H1 (cell line): ENCODE results near the gene DSCAM. TPM values are rescaled to one million over a fixed set of nuclear protein-coding genes. Genes with fewer than 3 reads are reported as not detected.

Experiments used
- CTCF ChIA-PET: fragments of 300-600 bp; sonication (Branson Sonifier 250); formaldehyde crosslinking; loops from one replicate; lab custom pipeline; 2021; ENCODE audit not compliant: partially characterized antibody; lab: Charles Lee
- POLR2A ChIA-PET: fragments of 300-600 bp; sonication (Branson Sonifier 250); formaldehyde crosslinking; loops from one replicate; lab custom pipeline; 2021; ENCODE audit warnings: inconsistent platforms; ENCODE audit not compliant: partially characterized antibody; lab: Charles Lee
- DNase-seq, 2 experiments: peaks; one replicate each; pipeline versions ENCODE4 v3.0.0 to v3.0.0-alpha.2; 2010 to 2022; ENCODE audit warnings: low spot score in 2 of 2, low read depth in 1 of 2, mixed read lengths in 1 of 2
- FAIRE-seq: peaks from 2 replicates; lab custom pipeline; 2011; peaks lifted over from hg19 to GRCh38; lab: Jason Lieb, UNC
- H2AFZ ChIP-seq: 2 replicates; pipeline ENCODE4 v1.8.1; 2012; ENCODE audit warnings: low read length, inconsistent platforms
- H2AK5ac ChIP-seq: 2 replicates; pipeline ENCODE4 v1.6.1; 2013; ENCODE audit warnings: low read depth, low read length
- H2BK120ac ChIP-seq: replicated peaks from 2 replicates; pipeline ENCODE3; 2013; ENCODE audit warnings: low read depth, low read length, inconsistent platforms
- H2BK12ac ChIP-seq: 2 replicates; pipeline ENCODE4 v1.6.1; 2013; ENCODE audit warnings: low read depth, low read length
- H2BK15ac ChIP-seq: 2 replicates; pipeline ENCODE4 v1.6.1; 2013; ENCODE audit warnings: low read length
- H2BK20ac ChIP-seq: 2 replicates; pipeline ENCODE4 v1.6.1; 2013; ENCODE audit warnings: low read length
- H2BK5ac ChIP-seq: 2 replicates; pipeline ENCODE4 v1.6.1; 2013; ENCODE audit warnings: low read depth, low read length
- H3K14ac ChIP-seq: 2 replicates; pipeline ENCODE4 v1.6.1; 2013; ENCODE audit warnings: inconsistent platforms; ENCODE audit not compliant: insufficient read length
- H3K18ac ChIP-seq: 2 replicates; pipeline ENCODE4 v1.6.1; 2013; ENCODE audit warnings: low read length; ENCODE audit errors: extremely low read depth
- H3K23ac ChIP-seq: 2 replicates; pipeline ENCODE4 v1.6.1; 2013; ENCODE audit warnings: inconsistent platforms; ENCODE audit not compliant: insufficient read length
- H3K23me2 ChIP-seq: 2 replicates; pipeline ENCODE4 v1.6.1; 2013; ENCODE audit warnings: low read depth, low read length
- H3K27ac ChIP-seq: 2 replicates; pipeline ENCODE4 v1.6.1; 2011; ENCODE audit warnings: low read depth, low read length, inconsistent platforms
- H3K27me3 ChIP-seq, 4 experiments: replicated peaks in 1 of 4; 1 replicate in 1 of 4; 2 replicates in 3 of 4; pipeline versions ENCODE4 v1.6.1 to v1.8.1; 2011 to 2013; ENCODE audit warnings: low read length in 3 of 4, mild to moderate bottlenecking in 3 of 4, inconsistent platforms in 2 of 4, mixed read lengths in 2 of 4, moderate library complexity in 1 of 4; ENCODE audit not compliant: control insufficient read depth in 3 of 4, insufficient read depth in 3 of 4; ENCODE audit errors: extremely low read depth in 1 of 4
- H3K36me3 ChIP-seq, 4 experiments: 2 replicates each; pipeline versions ENCODE4 v1.6.1 to v1.8.1; 2011 to 2013; ENCODE audit warnings: mild to moderate bottlenecking in 4 of 4, low read length in 3 of 4, moderate library complexity in 2 of 4, control low read depth in 1 of 4, inconsistent platforms in 1 of 4; ENCODE audit not compliant: insufficient read depth in 4 of 4, control insufficient read depth in 2 of 4
- H3K4ac ChIP-seq: replicated peaks from 2 replicates; pipeline ENCODE3; 2013; ENCODE audit warnings: low read length, low read depth, mixed read lengths, inconsistent platforms; ENCODE audit not compliant: insufficient read length
- H3K4me1 ChIP-seq, 4 experiments: replicated peaks in 1 of 4; 1 replicate in 1 of 4; 2 replicates in 3 of 4; pipeline versions ENCODE4 v1.6.1 to v1.8.1; 2011 to 2013; ENCODE audit warnings: low read length in 3 of 4, inconsistent platforms in 2 of 4, mixed read lengths in 1 of 4; ENCODE audit not compliant: insufficient read depth in 4 of 4, control insufficient read depth in 3 of 4
- H3K4me2 ChIP-seq, 2 experiments: 2 replicates each; pipeline versions ENCODE4 v1.6.1 to v1.8.1; 2011 to 2013; ENCODE audit warnings: low read depth in 2 of 2, low read length in 2 of 2, control low read depth in 1 of 2, inconsistent platforms in 1 of 2, mild to moderate bottlenecking in 1 of 2; ENCODE audit not compliant: insufficient read depth in 1 of 2
- H3K4me3 ChIP-seq, 4 experiments: fragments of 200-600, 300-600 bp in 1 of 4; sonication (generic), shearing (Covaris generic), sonication (Bioruptor Twin) in 1 of 4; 2 replicates each; pipeline versions ENCODE4 v1.5.1 to v1.8.1; 2011 to 2016; ENCODE audit warnings: low read length in 4 of 4, low read depth in 3 of 4, control low read depth in 2 of 4, inconsistent platforms in 2 of 4, mild to moderate bottlenecking in 2 of 4, mixed read lengths in 1 of 4, moderate library complexity in 1 of 4; ENCODE audit not compliant: insufficient read depth in 2 of 4; ENCODE audit errors: extremely low read depth in 1 of 4
- H3K56ac ChIP-seq: replicated peaks from 2 replicates; pipeline ENCODE3; 2013; ENCODE audit warnings: low read depth, mild to moderate bottlenecking, mixed read lengths, low read length, inconsistent platforms; ENCODE audit not compliant: insufficient read length
- H3K79me1 ChIP-seq: 2 replicates; pipeline ENCODE4 v1.6.1; 2013; ENCODE audit warnings: low read depth, low read length, control low read depth
- H3K79me2 ChIP-seq, 2 experiments: 2 replicates each; pipeline versions ENCODE4 v1.6.1 to v1.8.1; 2012 to 2013; ENCODE audit warnings: low read length in 2 of 2, mild to moderate bottlenecking in 2 of 2, inconsistent platforms in 1 of 2; ENCODE audit not compliant: insufficient read depth in 2 of 2, control insufficient read depth in 1 of 2
- H3K9ac ChIP-seq, 4 experiments: replicated peaks in 1 of 4; 1 replicate in 1 of 4; 2 replicates in 3 of 4; pipeline versions ENCODE4 v1.6.1 to v1.8.1; 2011 to 2013; ENCODE audit warnings: low read depth in 3 of 4, low read length in 3 of 4, control low read depth in 2 of 4, mild to moderate bottlenecking in 2 of 4, moderate library complexity in 2 of 4, inconsistent platforms in 1 of 4; ENCODE audit errors: extremely low read depth in 1 of 4
- H3K9me3 ChIP-seq, 2 experiments: 2 replicates each; pipeline versions ENCODE4 v1.6.1 to v1.8.1; 2012 to 2013; ENCODE audit warnings: mild to moderate bottlenecking in 2 of 2, moderate library complexity in 2 of 2, control low read depth in 1 of 2, inconsistent platforms in 1 of 2, low read depth in 1 of 2, low read length in 1 of 2, mixed read lengths in 1 of 2; ENCODE audit not compliant: insufficient read depth in 2 of 2
- H4K20me1 ChIP-seq, 2 experiments: replicated peaks in 1 of 2; 2 replicates each; pipeline versions ENCODE3 to v1.8.1; 2011 to 2013; ENCODE audit warnings: inconsistent platforms in 2 of 2, low read length in 2 of 2, mild to moderate bottlenecking in 1 of 2; ENCODE audit not compliant: insufficient read depth in 2 of 2, control insufficient read depth in 1 of 2
- H4K5ac ChIP-seq: 2 replicates; pipeline ENCODE4 v1.6.1; 2013; ENCODE audit warnings: low read length, low read depth, mixed read lengths, inconsistent platforms; ENCODE audit not compliant: insufficient read length
- H4K8ac ChIP-seq: 2 replicates; pipeline ENCODE4 v1.8.0; 2013; ENCODE audit warnings: mild to moderate bottlenecking, moderate library complexity, low read length, inconsistent platforms; ENCODE audit not compliant: insufficient read depth; ENCODE audit errors: extremely low read depth
- H4K91ac ChIP-seq: replicated peaks from 2 replicates; pipeline ENCODE3; 2013; ENCODE audit warnings: low read length, mixed read lengths, inconsistent platforms; ENCODE audit not compliant: insufficient read length
- CBX8 ChIP-seq: fragments of 300-800, 300-1000 bp; sonication (generic); IDR thresholded peaks from 2 replicates; pipeline ENCODE4 v1.7.1; 2016; ENCODE audit warnings: low read depth, low read length, borderline replicate concordance
- EP300 ChIP-seq, 2 experiments: IDR thresholded peaks; 1 replicate in 1 of 2; 2 replicates in 1 of 2; pipeline ENCODE4 v1.6.1; 2011 to 2012; ENCODE audit warnings: low read depth in 2 of 2, low read length in 2 of 2, mild to moderate bottlenecking in 2 of 2, borderline replicate concordance in 1 of 2, inconsistent platforms in 1 of 2, moderate library complexity in 1 of 2
- FOSL1 ChIP-seq: IDR thresholded peaks from 2 replicates; pipeline ENCODE4 v1.6.1; 2011; ENCODE audit warnings: mild to moderate bottlenecking, low read depth, low read length, moderate library complexity; ENCODE audit not compliant: insufficient read depth
- KDM4A ChIP-seq: IDR thresholded peaks from one replicate; pipeline ENCODE4 v1.7.1; 2012; ENCODE audit warnings: low read depth, mild to moderate bottlenecking, moderate library complexity, low read length, inconsistent platforms; ENCODE audit not compliant: severe bottlenecking
- KDM5A ChIP-seq: fragments of 200-600 bp; IDR thresholded peaks from 2 replicates; pipeline ENCODE4 v1.7.1; 2012; ENCODE audit warnings: mild to moderate bottlenecking, low read length, inconsistent platforms, mixed read lengths
- NRF1 ChIP-seq: IDR thresholded peaks from 2 replicates; pipeline ENCODE4 v1.6.1; 2011; ENCODE audit warnings: mild to moderate bottlenecking, low read depth, low read length, improper control_type of control experiment
- SP2 ChIP-seq: IDR thresholded peaks from 2 replicates; pipeline ENCODE4 v1.6.1; 2012; ENCODE audit warnings: mild to moderate bottlenecking, low read length, inconsistent platforms
- TAF1 ChIP-seq: IDR thresholded peaks from 2 replicates; pipeline ENCODE4 v1.6.1; 2011; ENCODE audit warnings: mild to moderate bottlenecking, low read depth, low read length
- TAF7 ChIP-seq: optimal IDR thresholded peaks from 2 replicates; pipeline ENCODE3; 2011; ENCODE audit warnings: low read depth, mild to moderate bottlenecking, inconsistent platforms, low read length, moderate library complexity, borderline replicate concordance
- WGBS, 2 experiments: shearing (Covaris generic) in 1 of 2; methylation state at CpG; one replicate each; pipeline versions ENCODE4 v1.1.6 to v1.1.7; 2013 to 2015; ENCODE audit warnings: low lambda C conversion rate in 2 of 2, mixed read lengths in 2 of 2, inconsistent platforms in 1 of 2, low coverage in 1 of 2, missing lambda C conversion rate in 1 of 2; ENCODE audit not compliant: insufficient replicate concordance in 2 of 2, insufficient coverage in 1 of 2, insufficient read length in 1 of 2; ENCODE audit errors: extremely low coverage in 1 of 2, missing lambda C conversion rate in 1 of 2; 5-methylcytosine and 5-hydroxymethylcytosine counted together
- polyA plus RNA-seq, 7 experiments: library from polyadenylated mRNA; depleted of rRNA in 3 of 7; stranded (reverse) in 5 of 7; unstranded in 2 of 7; fragments of >200 nt in 5 of 7; fragments of 200-250 nt in 2 of 7; gene quantifications; 1 replicate in 5 of 7; 2 replicates in 1 of 7; 4 replicates in 1 of 7; pipeline versions ENCODE4 v1.2.1 to v1.2.3, GENCODE V29; 2011 to 2013; ENCODE audit warnings: missing spikeins in 2 of 7, mixed read lengths in 2 of 7
- total RNA-seq: library from RNA; stranded (reverse); fragmentation: NEBNext Ultra II Directional; extraction: Animal tissue kit (Norgen Biotek cat#: 25700); gene quantifications from 2 replicates; pipeline ENCODE4 v1.2.1, GENCODE V29; 2021
- TF ChIP-seq, protein P1 (sequence below): IDR thresholded peaks from 2 replicates; pipeline ENCODE4 v1.6.1; 2011; ENCODE audit warnings: low read length, improper control_type of control experiment

DSCAM gene
- total and polyA plus RNA-seq, 2 of the 8 experiments (the other 6 are each of a cell fraction or from before 2014, with no cell fraction given) = 0.02 to 0.15 TPM

DNA sequence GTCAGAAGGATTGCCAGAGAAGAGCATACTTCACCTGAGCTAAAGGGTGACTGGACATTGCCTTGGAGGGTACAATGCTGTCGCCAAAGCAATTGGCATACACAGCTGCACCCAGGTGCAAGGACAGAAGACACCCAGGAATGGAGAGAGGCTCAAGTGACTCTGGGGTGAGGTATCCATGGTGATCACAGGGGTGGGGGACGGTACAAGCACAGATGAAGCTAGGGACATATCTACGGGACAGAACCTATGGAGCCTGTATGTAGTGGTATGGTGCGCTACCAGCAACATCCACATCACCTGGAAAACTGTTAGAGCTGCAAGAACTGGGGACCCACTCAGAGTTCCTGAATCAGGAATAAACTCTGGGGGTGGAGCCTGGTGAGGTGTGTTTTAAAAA, 693.6 kb downstream of the DSCAM start:
- H3K27ac ChIP-seq = no peak overlapping the region
- H3K27me3 ChIP-seq = no peaks in the 10 kb centered on the region
- H3K14ac ChIP-seq = no peak overlapping the region
- H3K79me1 ChIP-seq = no peaks in the 10 kb centered on the region
- no peaks in the 10 kb centered on the region for H3K79me2 ChIP-seq
- no peak overlapping the region for H3K4ac ChIP-seq
- H2BK20ac ChIP-seq = no peak overlapping the region
- no peak overlapping the region for H2AFZ ChIP-seq
- no peaks in the 10 kb centered on the region for H3K9me3 ChIP-seq
- POLR2A ChIA-PET = no interaction called here
- DNase-seq = no peak
- CTCF ChIA-PET = interaction anchor here (0.7 to 2.3 kb wide), 4 partner anchors 13 to 314 kb away, joined by 3 to 7 read pairs (median 4); no protein-coding TSS in a partner anchor
- H3K23ac ChIP-seq = no peak overlapping the region
- H4K5ac ChIP-seq = no peak overlapping the region
- WGBS, 2 experiments = 88% methylated on average over 4 of the region's 4 CpGs; no CpG with 5 or more reads in 1 of the 2 experiments
- TF ChIP-seq KDM5A = no peak
- TF ChIP-seq KDM4A = no peak
- no peak for TF ChIP-seq SP2
- TF ChIP-seq, protein P1, sequence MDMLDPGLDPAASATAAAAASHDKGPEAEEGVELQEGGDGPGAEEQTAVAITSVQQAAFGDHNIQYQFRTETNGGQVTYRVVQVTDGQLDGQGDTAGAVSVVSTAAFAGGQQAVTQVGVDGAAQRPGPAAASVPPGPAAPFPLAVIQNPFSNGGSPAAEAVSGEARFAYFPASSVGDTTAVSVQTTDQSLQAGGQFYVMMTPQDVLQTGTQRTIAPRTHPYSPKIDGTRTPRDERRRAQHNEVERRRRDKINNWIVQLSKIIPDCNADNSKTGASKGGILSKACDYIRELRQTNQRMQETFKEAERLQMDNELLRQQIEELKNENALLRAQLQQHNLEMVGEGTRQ = no peak
- TF ChIP-seq TAF7 = no peak
- no peak for TF ChIP-seq TAF1
- no peak for TF ChIP-seq NRF1
- no peak for TF ChIP-seq CBX8
- no peak for TF ChIP-seq FOSL1
- TF ChIP-seq EP300 (IDR thresholded peaks at IDR 0.05; ENCODE audit: borderline replicate concordance in 1 of 2, low read depth in 2 of 2, low read length in 2 of 2) = no peak
- H3K56ac ChIP-seq = no peak overlapping the region
- peaks cover 0 to 2% of the 10 kb centered on the region in 2 experiments for H4K20me1 ChIP-seq
- peaks cover 15% of the 10 kb centered on the region; the same call in 1 of the 2 replicates for H3K23me2 ChIP-seq
- H2BK120ac ChIP-seq = no peak overlapping the region
- no peaks in the 10 kb centered on the region for H3K36me3 ChIP-seq
- H3K4me3 ChIP-seq = no peak overlapping the region
- no peak overlapping the region for H3K4me2 ChIP-seq
- FAIRE-seq = no peak
- no peak overlapping the region for H3K9ac ChIP-seq
- no peak overlapping the region for H2BK5ac ChIP-seq
- no peak overlapping the region for H2AK5ac ChIP-seq
- H4K8ac ChIP-seq = no peak overlapping the region
- H3K18ac ChIP-seq = no peak overlapping the region
- no peaks in the 10 kb centered on the region for H3K4me1 ChIP-seq
- no peak overlapping the region for H4K91ac ChIP-seq
- H2BK12ac ChIP-seq = no peak overlapping the region
- no peak overlapping the region for H2BK15ac ChIP-seq
